ENCODE results near the gene ZNF552. TPM values are rescaled to one million over a fixed set of nuclear protein-coding genes. Genes with fewer than 3 reads are reported as not detected.
"Not testable (repeated sequence)": the region's sequence is repeated elsewhere in the genome, so short reads cannot be mapped to it uniquely, and the experiment has no call there.

ZNF552 gene
- total and polyA plus RNA-seq, 2 of the 13 experiments (the other 11 are each of a cell fraction or from before 2014, with no cell fraction given) = 8.1 to 16.6 TPM

GRCh38 chr19:57849666-57850473, 35.2 kb upstream of the ZNF552 start, which contains the start of gene ZNF587 (continued):
- TF ChIP-seq USF2 (IDR thresholded peaks at IDR 0.05; ENCODE audit: low read depth, low read length) = not testable (repeated sequence)
- TF ChIP-seq USF2 (CRISPR knock-in tag; IDR thresholded peaks at IDR 0.05; ENCODE audit: borderline replicate concordance) (0 out of 2 replicates have a peak, but pooled peaks have one; percentile 23), NFYC (CRISPR knock-in tag; IDR thresholded peaks at IDR 0.05) (peak; percentile 92), AGO2 (optimal IDR thresholded peaks at IDR 0.05; ENCODE audit: low read depth, low read length) (peak; percentile 81), HMGXB3 (CRISPR knock-in tag; IDR thresholded peaks at IDR 0.05; ENCODE audit: borderline replicate concordance) (peak; percentile 90; the same call in 1 of the 2 replicates), KDM2A (CRISPR knock-in tag; IDR thresholded peaks at IDR 0.05; ENCODE audit: borderline replicate concordance, low read depth) (peak; percentile 94), ZNF687 (CRISPR knock-in tag; IDR thresholded peaks at IDR 0.05) (peak; percentile 68)
